GM18505 (cell line): ENCODE results near the gene SLC23A1.
A peak's percentile ranks its signal among the peaks of the same experiment; 100 is the strongest.

Experiments
- ATAC-seq: cut with Tn5 transposase; IDR thresholded peaks from one replicate; pipeline ENCODE4 v1.9.1; 2021; ENCODE audit not compliant: unreplicated experiment
- POLR2A ChIP-seq: IDR thresholded peaks from 4 replicates; pipeline ENCODE4 v1.6.1; 2011; ENCODE audit warnings: borderline replicate concordance; ENCODE audit not compliant: insufficient read depth, insufficient read length; ENCODE audit errors: extremely low read depth

SLC23A1 gene

GRCh38 chr5:139399501-139400121, 16.5 kb upstream of the SLC23A1 start:
- ATAC-seq: no peak
- TF ChIP-seq POLR2A: peak; percentile 49

- TF ChIP-seq POLR2A: no peak
- ATAC-seq: no peak
Observed at GRCh38 chr5:139397921-139398320, 14.8 kb upstream of the SLC23A1 start.

GRCh38 chr5:139396691-139397090, 13.6 kb upstream of the SLC23A1 start:
- TF ChIP-seq POLR2A: no peak
- ATAC-seq: no peak

- no peak for ATAC-seq
- no peak for TF ChIP-seq POLR2A
Observed at GRCh38 chr5:139395844-139396640, 12.9 kb upstream of the SLC23A1 start.

- TF ChIP-seq POLR2A: no peak
- ATAC-seq: no peak
Observed at GRCh38 chr5:139394654-139395566, 11.8 kb upstream of the SLC23A1 start, which contains the start of gene PROB1. Gene PROB1, minus strand, starts transcription at chr5:139395104. Its CDS starts 23 bp downstream, at chr5:139395081.

- ATAC-seq: no peak
- TF ChIP-seq POLR2A: peak; percentile 39
Observed at GRCh38 chr5:139394123-139394653, 11.1 kb upstream of the SLC23A1 start.

GRCh38 chr5:139393497-139394122, 10.5 kb upstream of the SLC23A1 start:
- TF ChIP-seq POLR2A: no peak
- no peak for ATAC-seq

- no peak for TF ChIP-seq POLR2A
- ATAC-seq: peak; percentile 41
Observed at GRCh38 chr5:139392678-139393496, 9.8 kb upstream of the SLC23A1 start.

- TF ChIP-seq POLR2A: peak; percentile 69
- ATAC-seq: peak; percentile 14
Observed at GRCh38 chr5:139392324-139392677, 9.2 kb upstream of the SLC23A1 start.

- peak; percentile 55 for TF ChIP-seq POLR2A
- peak; percentile 0 for ATAC-seq
Observed at GRCh38 chr5:139391570-139392323, 8.7 kb upstream of the SLC23A1 start.

GRCh38 chr5:139390639-139391569, 7.8 kb upstream of the SLC23A1 start:
- TF ChIP-seq POLR2A: no peak
- no peak for ATAC-seq
